ENCODE measurements around the gene ZNG1E.
A peak's percentile ranks its signal among the peaks of the same experiment; 100 is the strongest.
"Not testable (repeated sequence)": the region's sequence is repeated elsewhere in the genome, so short reads cannot be mapped to it uniquely, and the experiment has no call there.

DNA sequence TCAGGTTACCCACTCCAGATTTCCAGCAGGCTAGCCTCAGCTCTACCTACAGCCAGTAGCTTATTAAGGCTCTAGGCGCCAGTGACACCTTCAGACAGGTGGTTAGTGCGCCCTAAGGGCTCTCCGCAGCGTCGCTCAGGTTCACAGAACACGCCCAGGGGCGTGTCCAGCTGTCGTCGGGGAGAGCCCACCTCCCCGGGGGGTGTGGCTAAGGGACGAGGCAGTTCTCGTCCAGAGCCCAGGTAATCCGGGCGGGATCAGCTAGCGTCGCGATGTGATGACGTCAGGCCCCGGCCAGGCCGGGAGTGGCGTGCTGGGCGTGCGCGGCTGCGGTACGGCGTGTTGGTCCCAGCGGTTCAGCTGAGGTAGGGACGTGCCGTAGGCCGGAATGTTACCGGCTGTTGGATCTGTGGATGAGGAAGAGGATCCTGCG, at the start of gene ZNG1E:
- TF ChIP-seq, protein P1, sequence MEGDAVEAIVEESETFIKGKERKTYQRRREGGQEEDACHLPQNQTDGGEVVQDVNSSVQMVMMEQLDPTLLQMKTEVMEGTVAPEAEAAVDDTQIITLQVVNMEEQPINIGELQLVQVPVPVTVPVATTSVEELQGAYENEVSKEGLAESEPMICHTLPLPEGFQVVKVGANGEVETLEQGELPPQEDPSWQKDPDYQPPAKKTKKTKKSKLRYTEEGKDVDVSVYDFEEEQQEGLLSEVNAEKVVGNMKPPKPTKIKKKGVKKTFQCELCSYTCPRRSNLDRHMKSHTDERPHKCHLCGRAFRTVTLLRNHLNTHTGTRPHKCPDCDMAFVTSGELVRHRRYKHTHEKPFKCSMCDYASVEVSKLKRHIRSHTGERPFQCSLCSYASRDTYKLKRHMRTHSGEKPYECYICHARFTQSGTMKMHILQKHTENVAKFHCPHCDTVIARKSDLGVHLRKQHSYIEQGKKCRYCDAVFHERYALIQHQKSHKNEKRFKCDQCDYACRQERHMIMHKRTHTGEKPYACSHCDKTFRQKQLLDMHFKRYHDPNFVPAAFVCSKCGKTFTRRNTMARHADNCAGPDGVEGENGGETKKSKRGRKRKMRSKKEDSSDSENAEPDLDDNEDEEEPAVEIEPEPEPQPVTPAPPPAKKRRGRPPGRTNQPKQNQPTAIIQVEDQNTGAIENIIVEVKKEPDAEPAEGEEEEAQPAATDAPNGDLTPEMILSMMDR (conservative IDR thresholded peaks at IDR 0.05; ENCODE audit: low read depth in 2 of 2) = not testable (repeated sequence)
- TF ChIP-seq STAT1 (IDR thresholded peaks at IDR 0.05; ENCODE audit: unreplicated experiment); EZH2 (IDR thresholded peaks at IDR 0.05; ENCODE audit: low read depth, unreplicated experiment): not testable (repeated sequence)
- TF ChIP-seq POLR2AphosphoS5 (IDR thresholded peaks at IDR 0.05; ENCODE audit: low read depth) = peak; percentile 48
- TF ChIP-seq, protein P2, sequence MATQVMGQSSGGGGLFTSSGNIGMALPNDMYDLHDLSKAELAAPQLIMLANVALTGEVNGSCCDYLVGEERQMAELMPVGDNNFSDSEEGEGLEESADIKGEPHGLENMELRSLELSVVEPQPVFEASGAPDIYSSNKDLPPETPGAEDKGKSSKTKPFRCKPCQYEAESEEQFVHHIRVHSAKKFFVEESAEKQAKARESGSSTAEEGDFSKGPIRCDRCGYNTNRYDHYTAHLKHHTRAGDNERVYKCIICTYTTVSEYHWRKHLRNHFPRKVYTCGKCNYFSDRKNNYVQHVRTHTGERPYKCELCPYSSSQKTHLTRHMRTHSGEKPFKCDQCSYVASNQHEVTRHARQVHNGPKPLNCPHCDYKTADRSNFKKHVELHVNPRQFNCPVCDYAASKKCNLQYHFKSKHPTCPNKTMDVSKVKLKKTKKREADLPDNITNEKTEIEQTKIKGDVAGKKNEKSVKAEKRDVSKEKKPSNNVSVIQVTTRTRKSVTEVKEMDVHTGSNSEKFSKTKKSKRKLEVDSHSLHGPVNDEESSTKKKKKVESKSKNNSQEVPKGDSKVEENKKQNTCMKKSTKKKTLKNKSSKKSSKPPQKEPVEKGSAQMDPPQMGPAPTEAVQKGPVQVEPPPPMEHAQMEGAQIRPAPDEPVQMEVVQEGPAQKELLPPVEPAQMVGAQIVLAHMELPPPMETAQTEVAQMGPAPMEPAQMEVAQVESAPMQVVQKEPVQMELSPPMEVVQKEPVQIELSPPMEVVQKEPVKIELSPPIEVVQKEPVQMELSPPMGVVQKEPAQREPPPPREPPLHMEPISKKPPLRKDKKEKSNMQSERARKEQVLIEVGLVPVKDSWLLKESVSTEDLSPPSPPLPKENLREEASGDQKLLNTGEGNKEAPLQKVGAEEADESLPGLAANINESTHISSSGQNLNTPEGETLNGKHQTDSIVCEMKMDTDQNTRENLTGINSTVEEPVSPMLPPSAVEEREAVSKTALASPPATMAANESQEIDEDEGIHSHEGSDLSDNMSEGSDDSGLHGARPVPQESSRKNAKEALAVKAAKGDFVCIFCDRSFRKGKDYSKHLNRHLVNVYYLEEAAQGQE (IDR thresholded peaks at IDR 0.05; ENCODE audit: unreplicated experiment) = not testable (repeated sequence)

All from GM23338 (cell line).